ENCODE results near the gene UBAC2. TPM values are rescaled to one million over a fixed set of nuclear protein-coding genes. Genes with fewer than 3 reads are reported as not detected.

The UBAC2 gene
- total RNA-seq, 1 experiment from 2014 or later: 80.3 TPM

GRCh38 chr13:99426426-99426825, 225.8 kb downstream of the UBAC2 start:
- Histone ChIP-seq H3K4me3 (no peak overlapping the region), H3F3A (ENCODE audit: insufficient read depth, low read depth) (0 out of 2 replicates have a peak, but pooled peaks cover 4% of the 10 kb centered on the region), H4K20me1 (ENCODE audit: insufficient read depth) (no peaks in the 10 kb centered on the region), H3K27ac (no peak overlapping the region), H3K27me3 (ENCODE audit: insufficient read depth, low read depth) (peaks cover 27% of the 10 kb centered on the region), H3K79me2 (ENCODE audit: low read depth) (no peaks in the 10 kb centered on the region), H3K4me2 (no peak overlapping the region), H3K9me3 (ENCODE audit: insufficient read depth, low read depth) (no peaks in the 10 kb centered on the region), H3K36me3 (ENCODE audit: low read depth) (no peaks in the 10 kb centered on the region), H3K9me2 (ENCODE audit: insufficient read depth) (no peaks in the 10 kb centered on the region), H3K4me1 (replicated peaks; ENCODE audit: insufficient read depth) (no peaks in the 10 kb centered on the region), H2AFZ (no peak overlapping the region)
- TF ChIP-seq CTCF (conservative IDR thresholded peaks at IDR 0.05) (no peak), EZH2 (IDR thresholded peaks at IDR 0.05; ENCODE audit: low read depth) (no peak)
- ChIA-PET POLR2A (ENCODE audit: unreplicated experiment) (no interaction called here), CTCF (no interaction called here)
- no peak for DNase-seq
- BruUV-seq (replicated peaks): no TSS peak
- intact Hi-C loops (cut with micrococcal nuclease; ENCODE audit: unreplicated experiment): no loop called here

- Histone ChIP-seq H3K36me3 (ENCODE audit: low read depth) (no peaks in the 10 kb centered on the region), H3K79me2 (ENCODE audit: low read depth) (no peaks in the 10 kb centered on the region), H3K27ac (no peak overlapping the region), H3K4me2 (no peak overlapping the region), H3K4me1 (replicated peaks; ENCODE audit: insufficient read depth) (peaks cover 15% of the 10 kb centered on the region), H4K20me1 (ENCODE audit: insufficient read depth) (no peaks in the 10 kb centered on the region), H3K4me3 (no peak overlapping the region), H3K9me3 (ENCODE audit: insufficient read depth, low read depth) (no peaks in the 10 kb centered on the region), H2AFZ (no peak overlapping the region), H3F3A (ENCODE audit: insufficient read depth, low read depth) (peaks cover 19% of the 10 kb centered on the region; the same call in 1 of the 2 replicates), H3K9me2 (ENCODE audit: insufficient read depth) (no peaks in the 10 kb centered on the region), H3K27me3 (ENCODE audit: insufficient read depth, low read depth) (peaks cover 11% of the 10 kb centered on the region)
- CTCF ChIA-PET: no interaction called here
- POLR2A ChIA-PET (ENCODE audit: unreplicated experiment): no interaction called here
- TF ChIP-seq EZH2 (IDR thresholded peaks at IDR 0.05; ENCODE audit: low read depth): no peak
- no peak for TF ChIP-seq CTCF (conservative IDR thresholded peaks at IDR 0.05)
- no TSS peak for BruUV-seq (replicated peaks)
- DNase-seq: no peak
- intact Hi-C loops (cut with micrococcal nuclease; ENCODE audit: unreplicated experiment): no loop called here
Measured at GRCh38 chr13:99429670-99430069, 229.0 kb downstream of the UBAC2 start.

DNA sequence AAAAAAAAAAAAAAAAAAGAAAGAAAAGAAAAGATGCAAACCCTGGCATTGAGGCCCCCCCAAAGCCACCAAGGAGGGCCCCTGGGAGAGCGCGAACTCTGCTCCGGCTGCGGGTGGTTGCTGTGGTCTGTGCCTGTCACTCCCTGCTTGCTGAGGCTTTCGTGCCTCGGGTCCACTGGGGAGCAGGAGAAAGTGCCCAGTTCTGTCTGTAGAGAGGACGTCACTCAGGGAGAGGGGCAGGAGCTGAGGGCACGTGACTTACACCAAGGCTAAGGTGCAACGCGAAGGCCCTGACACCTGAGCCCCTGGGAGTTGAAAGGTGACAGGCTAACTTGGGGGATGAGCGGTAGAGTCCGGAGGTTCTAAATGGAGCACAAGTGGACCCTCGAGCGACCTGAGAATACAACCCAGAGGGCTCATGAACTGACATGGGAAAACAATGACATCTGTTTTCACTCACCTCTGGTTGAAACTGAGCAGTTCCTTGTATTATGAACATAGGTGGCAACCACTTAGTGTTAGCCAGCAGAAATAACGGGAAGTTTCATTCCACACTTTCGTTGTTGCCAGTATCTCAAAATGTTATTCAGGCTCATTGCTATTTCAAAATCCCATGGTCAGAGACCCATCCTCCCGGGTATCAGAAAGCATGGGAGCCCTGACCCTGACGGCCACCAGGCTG, 231.4 kb downstream of the UBAC2 start:
- H3K79me2 ChIP-seq (ENCODE audit: low read depth): no peaks in the 10 kb centered on the region
- H3K9me2 ChIP-seq (ENCODE audit: insufficient read depth): no peaks in the 10 kb centered on the region
- H3K9me3 ChIP-seq (ENCODE audit: insufficient read depth, low read depth): no peaks in the 10 kb centered on the region
- peak overlapping the region; percentile 81 for H3K4me2 ChIP-seq
- peaks cover 21% of the 10 kb centered on the region for H3K4me1 ChIP-seq (replicated peaks; ENCODE audit: insufficient read depth)
- H3K36me3 ChIP-seq (ENCODE audit: low read depth): no peaks in the 10 kb centered on the region
- no peaks in the 10 kb centered on the region for H4K20me1 ChIP-seq (ENCODE audit: insufficient read depth)
- TF ChIP-seq CTCF (conservative IDR thresholded peaks at IDR 0.05) (no peak), EZH2 (IDR thresholded peaks at IDR 0.05; ENCODE audit: low read depth) (no peak)
- peak overlapping the region; percentile 29 for H3K27ac ChIP-seq
- DNase-seq: no peak
- peaks cover 22% of the 10 kb centered on the region for H3F3A ChIP-seq (ENCODE audit: insufficient read depth, low read depth)
- ChIA-PET CTCF (no interaction called here), POLR2A (ENCODE audit: unreplicated experiment) (no interaction called here)
- peak overlapping the region; percentile 47; the same call in 1 of the 2 replicates for H3K4me3 ChIP-seq
- no TSS peak for BruUV-seq (replicated peaks)
- peak overlapping the region; percentile 68; the same call in 1 of the 2 replicates for H2AFZ ChIP-seq
- intact Hi-C loops (cut with micrococcal nuclease; ENCODE audit: unreplicated experiment): no loop called here
- peaks cover 11% of the 10 kb centered on the region for H3K27me3 ChIP-seq (ENCODE audit: insufficient read depth, low read depth)

Data from PC-9 (cell line).